ENCODE results near the gene CRYGS.

CRYGS gene

GRCh38 chr3:186496016-186496415, 48.2 kb downstream of the CRYGS start:
- no peak for DNase-seq (ENCODE audit: low read depth in 4 of 4, low spot score in 1 of 4)

GRCh38 chr3:186493525-186494255, 50.5 kb downstream of the CRYGS start:
- DNase-seq (ENCODE audit: low read depth in 4 of 4, low spot score in 1 of 4), result no peak

GRCh38 chr3:186492385-186492984, 51.7 kb downstream of the CRYGS start:
- DNase-seq (ENCODE audit: low read depth in 4 of 4, low spot score in 1 of 4), result no peak

DNA sequence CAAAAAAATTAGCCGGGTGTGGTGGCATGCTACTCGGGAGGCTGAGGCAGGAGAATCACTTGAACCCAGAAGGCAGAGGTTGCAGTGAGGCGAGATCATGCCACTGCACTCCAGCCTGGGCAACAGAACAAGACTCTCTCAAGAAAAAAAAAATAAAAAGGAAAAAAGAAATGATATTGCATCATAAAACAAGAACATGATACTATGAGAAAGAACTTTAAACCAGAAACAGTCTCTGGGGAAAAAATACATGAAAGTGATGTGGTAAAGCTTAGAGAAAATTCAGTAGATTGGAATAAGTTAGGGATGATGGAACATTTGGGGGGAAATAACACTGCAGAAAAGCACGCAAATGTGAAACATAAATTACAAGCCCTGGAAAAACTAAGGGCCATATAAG, 54.7 kb downstream of the CRYGS start:
- DNase-seq (ENCODE audit: low read depth in 4 of 4, low spot score in 1 of 4), result no peak

All from stimulated activated CD4-positive, alpha-beta T cell treated with anti-CD3 and anti-CD28 coated beads, Interleukin-1b, Interleukin-23, amount 100 ng/mL, for 24 hours (primary cell).